Transverse colon (tissue), 4 donors: Measurements from ENCODE around the gene RGS21. TPM values are rescaled to one million over a fixed set of nuclear protein-coding genes. Genes with fewer than 3 reads are reported as not detected.
"Not testable (repeated sequence)": the region's sequence is repeated elsewhere in the genome, so short reads cannot be mapped to it uniquely, and the experiment has no call there.

ENCODE experiments used
- DNase-seq: peaks from one replicate; pipeline ENCODE4 v3.0.0-alpha.2; 2019
- H3K27ac ChIP-seq, 4 donors: fragments of 200-600 bp; sonication (generic); 2 replicates each; pipeline ENCODE4 v1.5.1; 2016 to 2018; ENCODE audit warnings: inconsistent platforms in 4 of 4
- H3K27me3 ChIP-seq: fragments of 200-600 bp; sonication (generic); 2 replicates; pipeline ENCODE4 v1.5.1; 2017; ENCODE audit warnings: inconsistent platforms
- H3K36me3 ChIP-seq, 4 donors: fragments of 200-600 bp; sonication (generic); 2 replicates each; pipeline ENCODE4 v1.5.1; 2017 to 2019; ENCODE audit warnings: inconsistent platforms in 4 of 4
- H3K4me1 ChIP-seq, 4 donors: fragments of 200-600 bp; sonication (generic); 2 replicates each; pipeline ENCODE4 v1.5.1; 2017 to 2020; ENCODE audit warnings: inconsistent platforms in 4 of 4
- H3K4me3 ChIP-seq, 4 donors: fragments of 200-600 bp; sonication (generic); 1 replicate in 1 of 4; 2 replicates in 3 of 4; pipeline versions ENCODE4 v1.5.1 to v1.6.1; 2017 to 2019; ENCODE audit warnings: inconsistent platforms in 4 of 4
- H3K9me3 ChIP-seq, 2 donors: fragments of 200-600 bp; sonication (generic); 2 replicates each; pipeline ENCODE4 v1.5.1; 2017 to 2019; ENCODE audit warnings: inconsistent platforms in 2 of 2
- CTCF ChIP-seq, 5 experiments: fragments of 200-600 bp in 3 of 5; fragments of 450-650 bp in 2 of 5; sonication (generic) in 3 of 5; IDR thresholded peaks; 1 replicate in 2 of 5; 2 replicates in 3 of 5; pipeline ENCODE4 v1.5.1; 2016 to 2017; ENCODE audit warnings: antibody characterized with exemption in 5 of 5, inconsistent platforms in 3 of 5, mild to moderate bottlenecking in 2 of 5, moderate library complexity in 1 of 5
- EP300 ChIP-seq: sonication (generic); formaldehyde crosslinking; IDR thresholded peaks from one replicate; pipeline ENCODE4 v1.6.1; 2017; ENCODE audit warnings: antibody characterized with exemption, low read depth
- POLR2A ChIP-seq: fragments of 450-650 bp; IDR thresholded peaks from one replicate; pipeline ENCODE4 v1.6.1; 2016; ENCODE audit warnings: antibody characterized with exemption, mild to moderate bottlenecking, moderate library complexity
- POLR2AphosphoS5 ChIP-seq, 3 donors: sonication (generic); formaldehyde crosslinking; IDR thresholded peaks; one replicate each; pipeline ENCODE4 v1.6.1; 2016; ENCODE audit warnings: antibody characterized with exemption in 3 of 3
- WGBS, 2 donors: methylation state at CpG; one replicate each; pipeline ENCODE4 v1.1.5; 2018; ENCODE audit warnings: low coverage in 1 of 2; 5-methylcytosine and 5-hydroxymethylcytosine counted together
- in situ Hi-C, 4 donors: fragments of 200-750 bp; cut with MboI; loops; one replicate each; pipeline versions ENCODE4 v1.15.0 to v1.15.1; 2017; ENCODE audit warnings: low sequenced_read_pairs in 3 of 4, low pct_ligation_motif_present in 1 of 4, low pct_unique_long_range_greater_than_20kb in 1 of 4
- intact Hi-C: fragments of 100-400 bp; cut with DNase I; formaldehyde crosslinking; loops from one replicate; pipeline ENCODE4 v1.15.1; 2023; ENCODE audit warnings: low total_unique reads
- total RNA-seq, 4 donors: library from RNA; depleted of rRNA; stranded (reverse); fragments of >200 nt; gene quantifications; one replicate each; pipeline ENCODE4 v1.1.0, GENCODE V29; 2016

Gene RGS21
- total RNA-seq, 4 donors from 2014 or later: not detected

- H3K9me3 ChIP-seq: no peaks in the 10 kb centered on the region
- H3K4me1 ChIP-seq: no peaks in the 10 kb centered on the region
- DNase-seq: no peak
- in situ Hi-C loops: no loop called here
- H3K36me3 ChIP-seq: no peaks in the 10 kb centered on the region
- intact Hi-C loops: no loop called here
- no peak overlapping the region for H3K4me3 ChIP-seq
- 60 to 66% methylated on average over 3 of the region's 3 CpGs for WGBS, 2 donors
- no peak overlapping the region for H3K27ac ChIP-seq
- no peak for TF ChIP-seq POLR2A
- TF ChIP-seq POLR2AphosphoS5 (IDR thresholded peaks at IDR 0.05): no peak
- TF ChIP-seq CTCF (IDR thresholded peaks at IDR 0.05): no peak
- TF ChIP-seq EP300: no peak
- no peaks in the 10 kb centered on the region for H3K27me3 ChIP-seq
Measured at GRCh38 chr1:192274588-192274987, 42.2 kb upstream of the RGS21 start.

- WGBS, 2 donors: 22 to 50% methylated on average over 1 of the region's 1 CpG
- DNase-seq: no peak
- no peaks in the 10 kb centered on the region for H3K4me1 ChIP-seq
- intact Hi-C loops (no loop called here), in situ Hi-C loops (no loop called here)
- H3K36me3 ChIP-seq: no peaks in the 10 kb centered on the region
- no peak overlapping the region for H3K27ac ChIP-seq
- H3K4me3 ChIP-seq: no peak overlapping the region
- TF ChIP-seq POLR2A: no peak
- no peaks in the 10 kb centered on the region for H3K27me3 ChIP-seq
- H3K9me3 ChIP-seq: no peaks in the 10 kb centered on the region
Measured at GRCh38 chr1:192277635-192278034, 39.2 kb upstream of the RGS21 start.

DNA sequence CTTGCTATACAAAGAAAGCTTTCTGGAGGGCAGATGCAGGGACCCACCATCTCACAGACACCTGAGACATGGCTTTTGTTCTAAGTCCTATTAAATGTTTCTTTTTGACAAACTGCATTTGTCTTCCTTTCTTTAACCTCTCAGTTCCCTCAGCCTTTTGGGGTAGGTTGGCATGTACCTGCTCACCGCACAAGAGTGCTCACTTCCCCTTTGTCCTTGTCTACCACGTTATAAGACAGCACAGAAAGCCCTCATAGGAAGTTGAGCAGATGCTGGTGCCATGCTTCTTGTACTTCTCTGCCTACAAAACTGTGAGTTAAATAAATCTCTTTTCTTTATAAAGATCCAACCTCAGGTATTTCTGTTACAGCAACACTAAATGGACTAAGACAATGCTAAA, 31.9 kb upstream of the RGS21 start:
- no peak for DNase-seq
- 67 to 75% methylated on average over 1 to 2 of the region's 2 CpGs for WGBS, 2 donors
- no peaks in the 10 kb centered on the region for H3K36me3 ChIP-seq
- H3K9me3 ChIP-seq: peaks cover 3% of the 10 kb centered on the region in 2 donors
- intact Hi-C loops: no loop called here
- no peaks in the 10 kb centered on the region for H3K4me1 ChIP-seq
- no peak overlapping the region for H3K4me3 ChIP-seq
- H3K27me3 ChIP-seq: no peaks in the 10 kb centered on the region
- H3K27ac ChIP-seq: no peak overlapping the region
- in situ Hi-C loops: no loop called here
- TF ChIP-seq POLR2AphosphoS5 (IDR thresholded peaks at IDR 0.05) (no peak), POLR2A (no peak), CTCF (IDR thresholded peaks at IDR 0.05) (no peak), EP300 (no peak)

DNA sequence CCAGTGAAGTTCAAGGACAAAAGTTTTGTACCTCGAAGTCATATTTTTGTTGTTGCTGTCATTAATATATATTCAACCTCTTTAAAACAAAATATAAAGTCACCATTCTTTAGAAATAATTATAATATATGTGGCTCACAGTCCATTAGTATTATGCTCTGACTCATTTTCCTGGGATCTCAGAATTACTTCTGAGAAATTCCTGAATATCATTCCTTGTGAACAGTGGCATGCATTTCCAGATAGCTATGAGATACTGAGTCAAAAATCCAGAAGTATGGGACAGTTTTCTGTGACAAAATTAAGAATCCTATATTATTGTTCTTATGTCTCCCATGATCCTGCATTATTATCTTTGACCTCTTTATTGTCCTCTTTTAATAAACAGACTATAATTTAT, 13.8 kb upstream of the RGS21 start:
- Histone ChIP-seq H3K4me3 (no peak overlapping the region), H3K27ac (no peak overlapping the region), H3K36me3 (no peaks in the 10 kb centered on the region), H3K4me1 (no peaks in the 10 kb centered on the region), H3K9me3 (no peaks in the 10 kb centered on the region), H3K27me3 (no peaks in the 10 kb centered on the region)
- TF ChIP-seq CTCF (IDR thresholded peaks at IDR 0.05): no peak
- 31 to 58% methylated on average over 1 of the region's 1 CpG for WGBS, 2 donors
- DNase-seq: no peak
- in situ Hi-C loops (no loop called here), intact Hi-C loops (no loop called here)

- in situ Hi-C loops, H3K9me3 ChIP-seq, H3K27ac ChIP-seq, H3K36me3 ChIP-seq, DNase-seq, H3K4me1 ChIP-seq, H3K4me3 ChIP-seq, intact Hi-C loops, H3K27me3 ChIP-seq: not testable (repeated sequence)
- WGBS, 2 donors: 68 to 93% methylated on average over 2 of the region's 2 CpGs
Measured at GRCh38 chr1:192308314-192308713, 8.5 kb upstream of the RGS21 start.
